ENCODE measurements around the gene MRPS2.
"Not testable (repeated sequence)": the region's sequence is repeated elsewhere in the genome, so short reads cannot be mapped to it uniquely, and the experiment has no call there.

MRPS2 gene

GRCh38 chr9:135531096-135531495, 30.6 kb downstream of the MRPS2 start:
- no peak for DNase-seq (ENCODE audit: low spot score)

- DNase-seq (ENCODE audit: low spot score) = no peak
Measured at GRCh38 chr9:135533113-135533512, 32.6 kb downstream of the MRPS2 start.

GRCh38 chr9:135533674-135534073, 33.2 kb downstream of the MRPS2 start:
- DNase-seq (ENCODE audit: low spot score) = no peak

GRCh38 chr9:135534192-135534711, 33.8 kb downstream of the MRPS2 start:
- not testable (repeated sequence) for DNase-seq (ENCODE audit: low spot score)

- DNase-seq (ENCODE audit: low spot score) = not testable (repeated sequence)
Measured at GRCh38 chr9:135534826-135535225, 34.3 kb downstream of the MRPS2 start.

GRCh38 chr9:135535631-135536030, 35.1 kb downstream of the MRPS2 start:
- not testable (repeated sequence) for DNase-seq (ENCODE audit: low spot score)

- peak; percentile 65 for DNase-seq (ENCODE audit: low spot score)
Measured at GRCh38 chr9:135536216-135536615, 35.7 kb downstream of the MRPS2 start.

GRCh38 chr9:135543262-135543894, 42.9 kb downstream of the MRPS2 start:
- DNase-seq (ENCODE audit: low spot score) = not testable (repeated sequence)

GRCh38 chr9:135544981-135545635, 44.6 kb downstream of the MRPS2 start:
- DNase-seq (ENCODE audit: low spot score) = no peak

GRCh38 chr9:135545646-135546176, 45.2 kb downstream of the MRPS2 start, which contains the start of gene OBP2A:
Gene OBP2A, plus strand, starts transcription at chr9:135546126. Its CDS starts 55 bp downstream, at chr9:135546181.
- not testable (repeated sequence) for DNase-seq (ENCODE audit: low spot score)

- not testable (repeated sequence) for DNase-seq (ENCODE audit: low spot score)
Measured at GRCh38 chr9:135546792-135547617, 46.5 kb downstream of the MRPS2 start.

GRCh38 chr9:135547756-135548736, 47.6 kb downstream of the MRPS2 start:
- no peak for DNase-seq (ENCODE audit: low spot score)

- DNase-seq (ENCODE audit: low spot score) = not testable (repeated sequence)
Measured at GRCh38 chr9:135549478-135550343, 49.2 kb downstream of the MRPS2 start.

GRCh38 chr9:135550344-135550918, 49.9 kb downstream of the MRPS2 start:
- no peak for DNase-seq (ENCODE audit: low spot score)

GRCh38 chr9:135551031-135551430, 50.5 kb downstream of the MRPS2 start:
- DNase-seq (ENCODE audit: low spot score) = no peak

GRCh38 chr9:135551456-135551855, 51.0 kb downstream of the MRPS2 start:
- DNase-seq (ENCODE audit: low spot score) = no peak

GRCh38 chr9:135552021-135552697, 51.7 kb downstream of the MRPS2 start:
- no peak for DNase-seq (ENCODE audit: low spot score)

GRCh38 chr9:135552698-135553171, 52.3 kb downstream of the MRPS2 start:
- no peak for DNase-seq (ENCODE audit: low spot score)
